Measurements from ENCODE around the gene ARHGAP23. TPM values are rescaled to one million over a fixed set of nuclear protein-coding genes. Genes with fewer than 3 reads are reported as not detected.

The ARHGAP23 gene
- total and polyA plus RNA-seq, 5 donors, result 40.7 to 96.9 (median 74.0) TPM

GRCh38 chr17:38421871-38422827 lies 6.1 kb upstream of the ARHGAP23 start:
- WGBS, result 51% methylated on average over 17 of the region's 17 CpGs
- DNase-seq (peak in 2 of 3 donors; percentile 64 to 70), ATAC-seq (no peak)
- Histone ChIP-seq H3K4me3 (ENCODE audit: low read length) (no peak overlapping the region), H3K27ac (ENCODE audit: low read length) (peak overlapping the region; percentile 73), H3K27me3 (ENCODE audit: control insufficient read depth, insufficient read depth) (no peaks in the 10 kb centered on the region), H3K9me3 (ENCODE audit: control insufficient read depth, low read length) (no peaks in the 10 kb centered on the region), H3K4me1 (ENCODE audit: control insufficient read depth, insufficient read depth, low read length) (peaks cover 9% of the 10 kb centered on the region)
- intact Hi-C loops (cut with DNase I), result loop anchor here in 1 of 4 donors (5.0 to 10.0 kb wide), 2 partner anchors 65 to 243 kb away; no protein-coding TSS in a partner anchor

DNA sequence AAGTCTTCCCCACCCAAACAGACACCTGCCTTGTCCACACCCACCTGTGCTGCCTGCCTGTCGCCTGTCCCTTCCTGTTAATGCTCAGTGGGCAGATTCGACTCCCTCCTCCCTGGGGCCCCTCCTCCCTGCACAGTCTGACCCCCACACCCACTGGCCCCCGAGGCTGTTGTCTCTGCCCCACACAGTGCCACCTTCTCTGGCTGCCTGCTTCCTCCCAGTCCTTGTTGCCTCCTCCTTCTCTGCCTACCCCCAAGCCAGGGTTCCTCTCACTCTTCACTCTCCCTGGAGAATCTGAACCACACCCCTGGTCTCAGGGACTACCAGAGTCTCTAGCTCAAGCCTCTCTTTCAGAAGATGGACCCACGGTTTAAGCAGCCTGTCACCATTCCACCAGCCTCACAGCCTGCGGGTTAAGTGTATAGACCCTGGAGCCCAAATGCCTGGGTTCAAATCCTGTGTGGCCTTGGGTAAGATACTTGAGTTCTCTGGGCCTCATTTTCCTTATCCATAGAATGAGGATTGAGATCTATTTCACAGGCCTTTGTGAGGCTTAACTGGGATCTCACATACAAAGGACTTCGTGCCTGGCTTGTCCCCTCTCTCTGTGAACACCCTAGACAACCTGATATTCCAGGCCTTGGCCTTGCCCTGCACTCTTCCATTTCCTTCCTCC lies 3.8 kb upstream of the ARHGAP23 start:
- Histone ChIP-seq H3K27me3 (ENCODE audit: control insufficient read depth, insufficient read depth) (no peaks in the 10 kb centered on the region), H3K9me3 (ENCODE audit: control insufficient read depth, low read length) (no peaks in the 10 kb centered on the region), H3K4me1 (ENCODE audit: control insufficient read depth, insufficient read depth, low read length) (peaks cover 12% of the 10 kb centered on the region), H3K27ac (ENCODE audit: low read length) (peak overlapping the region; percentile 9), H3K4me3 (ENCODE audit: low read length) (no peak overlapping the region)
- whole genome bisulfite sequencing, result 69% methylated on average over 6 of the region's 6 CpGs
- no peak for ATAC-seq
- DNase-seq, result no peak
- intact Hi-C loops (cut with DNase I), result loop anchor here in 1 of 4 donors (5.0 to 10.0 kb wide), 2 partner anchors 63 to 240 kb away; no protein-coding TSS in a partner anchor

GRCh38 chr17:38425031-38425430 lies 3.2 kb upstream of the ARHGAP23 start:
- Histone ChIP-seq H3K4me3 (ENCODE audit: low read length) (no peak overlapping the region), H3K4me1 (ENCODE audit: control insufficient read depth, insufficient read depth, low read length) (peaks cover 13% of the 10 kb centered on the region), H3K27ac (ENCODE audit: low read length) (peak overlapping the region; percentile 9), H3K27me3 (ENCODE audit: control insufficient read depth, insufficient read depth) (no peaks in the 10 kb centered on the region), H3K9me3 (ENCODE audit: control insufficient read depth, low read length) (no peaks in the 10 kb centered on the region)
- peak in 1 of 3 donors; percentile 56 for DNase-seq
- intact Hi-C loops (cut with DNase I), result loop anchor here in 1 of 4 donors (10.0 kb wide), 1 partner anchor 240 kb away; no protein-coding TSS in a partner anchor
- no peak for ATAC-seq
- WGBS, result 57% methylated on average over 13 of the region's 13 CpGs

DNA sequence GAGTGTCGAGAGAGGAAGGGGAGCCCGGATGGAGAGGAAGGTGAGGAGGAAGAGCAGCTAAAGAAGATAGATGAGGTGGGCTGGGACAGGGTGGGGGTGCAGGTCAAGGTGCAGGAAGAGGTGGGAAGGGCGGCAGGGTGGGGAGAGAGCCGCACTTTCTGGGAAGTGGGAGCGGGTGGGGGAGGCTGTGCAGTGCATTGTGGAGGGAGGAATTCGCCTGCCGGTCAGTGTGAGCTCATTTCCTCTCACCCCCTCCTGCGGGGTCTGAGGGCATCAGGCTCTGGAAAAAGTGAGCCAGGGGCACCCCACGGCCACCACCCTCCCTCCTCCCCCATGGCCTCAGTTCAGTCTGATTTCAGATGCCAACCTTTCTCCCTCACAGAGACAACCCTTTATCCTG lies 2.5 kb upstream of the ARHGAP23 start:
- Histone ChIP-seq H3K27ac (ENCODE audit: low read length) (peak overlapping the region; percentile 41), H3K4me1 (ENCODE audit: control insufficient read depth, insufficient read depth, low read length) (peaks cover 15% of the 10 kb centered on the region), H3K4me3 (ENCODE audit: low read length) (no peak overlapping the region), H3K27me3 (ENCODE audit: control insufficient read depth, insufficient read depth) (no peaks in the 10 kb centered on the region), H3K9me3 (ENCODE audit: control insufficient read depth, low read length) (no peaks in the 10 kb centered on the region)
- peak in 2 of 3 donors; percentile 67 to 79 for DNase-seq
- peak; percentile 23 to 64 for ATAC-seq
- intact Hi-C loops (cut with DNase I), result loop anchor here in 1 of 4 donors (10.0 kb wide), 1 partner anchor 239 kb away; no protein-coding TSS in a partner anchor
- 49% methylated on average over 9 of the region's 9 CpGs for WGBS

DNA sequence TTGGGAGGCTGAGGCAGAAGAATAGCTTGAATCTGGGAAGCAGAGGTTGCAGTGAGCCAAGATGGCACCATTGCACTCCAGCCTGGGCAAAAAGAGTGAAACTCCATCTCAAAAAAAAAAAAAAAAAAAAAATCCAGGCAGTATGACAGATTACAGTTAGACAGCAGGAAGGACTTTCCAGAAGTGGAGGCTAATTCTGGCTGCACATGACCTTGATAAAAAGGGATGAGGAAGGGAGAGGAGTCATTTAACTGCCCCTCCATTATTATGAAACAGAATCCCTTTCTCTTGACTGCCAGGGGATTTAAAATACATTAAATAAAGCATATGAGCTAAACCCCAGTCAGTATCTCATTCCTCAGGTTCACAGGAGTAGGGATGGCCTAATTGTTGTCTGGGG lies 1.8 kb upstream of the ARHGAP23 start:
- peak in 1 of 3 donors; percentile 2 for DNase-seq
- Histone ChIP-seq H3K4me3 (ENCODE audit: low read length) (no peak overlapping the region), H3K27me3 (ENCODE audit: control insufficient read depth, insufficient read depth) (no peaks in the 10 kb centered on the region), H3K9me3 (ENCODE audit: control insufficient read depth, low read length) (no peaks in the 10 kb centered on the region), H3K4me1 (ENCODE audit: control insufficient read depth, insufficient read depth, low read length) (peaks cover 14% of the 10 kb centered on the region), H3K27ac (ENCODE audit: low read length) (peak overlapping the region; percentile 3)
- ATAC-seq, result no peak
- intact Hi-C loops (cut with DNase I), result loop anchor here in 1 of 4 donors (10.0 kb wide), 1 partner anchor 238 kb away; no protein-coding TSS in a partner anchor

- intact Hi-C loops (cut with DNase I), result loop anchor here in 1 of 4 donors (10.0 kb wide), 1 partner anchor 237 kb away; no protein-coding TSS in a partner anchor
- H3K27ac ChIP-seq (ENCODE audit: low read length), result peak overlapping the region; percentile 90
- WGBS, result 63% methylated on average over 7 of the region's 7 CpGs
- peak overlapping the region; percentile 90 for H3K4me3 ChIP-seq (ENCODE audit: low read length)
- ATAC-seq (no peak), DNase-seq (peak in 1 of 3 donors; percentile 61)
- H3K27me3 ChIP-seq (ENCODE audit: control insufficient read depth, insufficient read depth), result no peaks in the 10 kb centered on the region
- H3K9me3 ChIP-seq (ENCODE audit: control insufficient read depth, low read length), result no peaks in the 10 kb centered on the region
- H3K4me1 ChIP-seq (ENCODE audit: control insufficient read depth, insufficient read depth, low read length), result peaks cover 14% of the 10 kb centered on the region
Observed at GRCh38 chr17:38427160-38427949, 909 bp upstream of the ARHGAP23 start.

DNA sequence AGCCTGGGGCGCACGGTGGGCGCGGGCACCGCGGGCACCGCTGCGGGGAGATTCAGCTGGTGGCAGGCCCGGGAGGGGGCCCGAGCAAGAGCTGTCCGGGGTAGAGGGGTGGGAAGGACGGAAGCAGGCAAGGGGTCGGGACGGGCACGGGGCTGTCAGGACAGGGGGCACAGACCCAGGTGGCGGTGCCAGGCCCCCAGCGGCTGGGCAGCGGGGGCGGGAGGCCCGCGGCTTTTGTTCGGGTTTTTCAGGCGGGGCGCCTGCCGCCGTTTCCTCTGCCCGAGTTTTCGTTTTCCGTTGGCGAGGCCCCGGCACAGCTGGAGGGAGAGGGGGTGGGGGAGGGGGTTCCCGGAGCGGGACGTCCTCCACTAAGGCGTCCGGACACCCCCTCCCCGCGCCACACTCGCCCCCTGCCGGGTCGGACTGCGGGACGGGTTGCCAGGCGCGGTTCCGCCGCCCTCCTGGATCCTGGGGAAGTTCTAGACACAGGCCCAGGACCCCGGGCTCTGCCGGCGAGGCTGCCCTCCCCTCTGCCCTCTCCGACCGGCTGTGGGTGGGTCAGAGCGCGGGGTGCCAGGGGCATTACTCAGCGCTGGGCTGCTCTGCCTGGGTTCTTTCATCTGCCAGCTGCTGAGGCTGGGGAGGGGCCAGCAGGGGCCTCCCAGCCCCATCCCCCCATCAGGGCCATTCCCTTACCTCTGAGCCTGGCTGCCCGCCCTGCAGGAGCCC lies 543 bp downstream of the ARHGAP23 start:
- H3K9me3 ChIP-seq (ENCODE audit: control insufficient read depth, low read length), result no peaks in the 10 kb centered on the region
- 2% methylated on average over 56 of the region's 56 CpGs for WGBS
- DNase-seq (peak; percentile 71 to 86 (median 85)), ATAC-seq (peak; percentile 60 to 67)
- peak overlapping the region; percentile 79 for H3K27ac ChIP-seq (ENCODE audit: low read length)
- peak overlapping the region; percentile 90 for H3K4me3 ChIP-seq (ENCODE audit: low read length)
- intact Hi-C loops (cut with DNase I), result loop anchor here in 1 of 4 donors (10.0 kb wide), 1 partner anchor 236 kb away; no protein-coding TSS in a partner anchor
- no peaks in the 10 kb centered on the region for H3K27me3 ChIP-seq (ENCODE audit: control insufficient read depth, insufficient read depth)
- peaks cover 14% of the 10 kb centered on the region for H3K4me1 ChIP-seq (ENCODE audit: control insufficient read depth, insufficient read depth, low read length)

DNA sequence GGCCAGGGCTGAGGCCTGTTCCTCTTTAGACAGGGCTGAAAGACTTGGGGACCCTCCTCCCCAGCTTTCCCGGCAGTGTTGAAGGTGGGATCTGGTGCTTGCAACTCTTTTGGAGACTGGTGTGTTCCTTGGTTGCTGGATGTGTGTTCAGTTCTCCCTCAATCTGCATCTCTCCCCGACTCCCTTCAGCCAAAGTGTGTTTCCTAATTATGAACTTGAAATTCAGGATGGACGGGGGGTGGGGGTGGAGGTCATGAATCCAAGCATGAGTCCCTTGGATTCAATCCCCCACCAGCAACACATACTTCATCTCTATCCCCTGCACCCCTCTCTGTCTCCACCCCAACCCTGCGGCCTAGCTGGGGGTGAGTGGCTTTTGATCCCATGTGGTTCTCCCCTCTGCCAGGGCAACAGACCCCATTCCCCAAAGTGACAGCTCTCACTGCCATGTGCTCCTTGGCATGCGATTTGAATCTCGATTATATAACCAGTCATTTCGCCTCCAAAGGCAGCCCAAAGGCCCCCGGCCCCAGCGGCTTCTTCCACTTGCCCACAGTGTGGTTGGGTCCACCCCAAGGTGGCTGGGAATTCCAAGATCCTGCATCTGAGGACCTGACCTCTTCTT lies 1.3 kb downstream of the ARHGAP23 start:
- intact Hi-C loops (cut with DNase I), result loop anchor here in 1 of 4 donors (5.0 to 10.0 kb wide), 2 partner anchors 48 to 235 kb away; no protein-coding TSS in a partner anchor
- WGBS, result 46% methylated on average over 9 of the region's 9 CpGs
- ATAC-seq, result no peak
- Histone ChIP-seq H3K27me3 (ENCODE audit: control insufficient read depth, insufficient read depth) (no peaks in the 10 kb centered on the region), H3K4me1 (ENCODE audit: control insufficient read depth, insufficient read depth, low read length) (peaks cover 14% of the 10 kb centered on the region), H3K9me3 (ENCODE audit: control insufficient read depth, low read length) (no peaks in the 10 kb centered on the region), H3K27ac (ENCODE audit: low read length) (peak overlapping the region; percentile 79), H3K4me3 (ENCODE audit: low read length) (peak overlapping the region; percentile 90)
- DNase-seq, result peak in 1 of 3 donors; percentile 38

- 30% methylated on average over 3 of the region's 3 CpGs for WGBS
- intact Hi-C loops (cut with DNase I), result loop anchor here in 1 of 4 donors (5.0 kb wide), 1 partner anchor 47 kb away; no protein-coding TSS in a partner anchor
- ATAC-seq (no peak), DNase-seq (peak in 1 of 3 donors; percentile 57)
- H3K27ac ChIP-seq (ENCODE audit: low read length), result peak overlapping the region; percentile 79
- H3K4me1 ChIP-seq (ENCODE audit: control insufficient read depth, insufficient read depth, low read length), result peaks cover 14% of the 10 kb centered on the region
- no peak overlapping the region for H3K4me3 ChIP-seq (ENCODE audit: low read length)
- H3K27me3 ChIP-seq (ENCODE audit: control insufficient read depth, insufficient read depth), result no peaks in the 10 kb centered on the region
- no peaks in the 10 kb centered on the region for H3K9me3 ChIP-seq (ENCODE audit: control insufficient read depth, low read length)
Observed at GRCh38 chr17:38430316-38430715, 2.1 kb downstream of the ARHGAP23 start.

Measured in right cardiac atrium (tissue), 5 donors.